NCI-H1694 (cell line): ENCODE results near the gene MMP24.
"Not testable (repeated sequence)": the region's sequence is repeated elsewhere in the genome, so short reads cannot be mapped to it uniquely, and the experiment has no call there.

Experiments
- DNase-seq: peaks from one replicate; lab custom pipeline; 2025; lab: John Stamatoyannopoulos, UW

The MMP24 gene

GRCh38 chr20:35311822-35312221, 85.3 kb downstream of the MMP24 start:
- DNase-seq, result no peak

GRCh38 chr20:35312318-35312717, 85.8 kb downstream of the MMP24 start:
- DNase-seq, result no peak

- DNase-seq, result no peak
Observed at GRCh38 chr20:35314816-35315631, 88.5 kb downstream of the MMP24 start.

- not testable (repeated sequence) for DNase-seq
Observed at GRCh38 chr20:35315632-35316020, 89.1 kb downstream of the MMP24 start.

GRCh38 chr20:35316086-35316485, 89.6 kb downstream of the MMP24 start:
- DNase-seq, result no peak

GRCh38 chr20:35317416-35318210, 91.1 kb downstream of the MMP24 start:
- DNase-seq, result no peak

DNA sequence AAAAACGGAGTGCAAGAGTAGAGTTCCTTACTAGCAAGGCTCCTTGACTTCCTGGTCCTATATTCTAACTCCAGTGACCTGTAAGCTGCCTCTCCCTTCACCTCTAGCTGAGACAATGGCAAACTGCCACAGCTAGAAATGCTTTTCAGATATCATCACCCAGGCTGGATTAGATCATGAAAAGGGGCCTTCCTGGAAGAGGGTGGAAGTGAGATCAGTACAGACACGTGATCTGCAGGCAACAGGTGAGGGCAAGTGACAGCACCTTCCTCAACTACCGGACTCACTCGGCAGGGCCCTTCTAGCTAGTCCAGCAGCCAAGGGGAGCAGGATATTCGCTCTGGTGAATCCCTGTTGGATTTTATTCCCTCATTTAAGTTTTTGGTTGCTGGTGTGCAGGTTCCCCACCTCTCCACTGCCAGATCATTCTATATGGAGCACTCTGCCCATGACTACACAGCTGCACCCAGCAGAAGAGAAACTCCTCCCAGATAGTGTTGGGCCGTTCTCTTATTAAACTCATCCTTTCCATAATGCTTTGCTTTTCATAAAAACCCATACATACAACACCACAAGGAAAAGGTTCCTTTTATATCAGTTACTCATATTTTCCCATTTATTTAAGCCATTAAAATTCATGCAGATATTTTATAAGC, 92.1 kb downstream of the MMP24 start:
- DNase-seq, result no peak

DNA sequence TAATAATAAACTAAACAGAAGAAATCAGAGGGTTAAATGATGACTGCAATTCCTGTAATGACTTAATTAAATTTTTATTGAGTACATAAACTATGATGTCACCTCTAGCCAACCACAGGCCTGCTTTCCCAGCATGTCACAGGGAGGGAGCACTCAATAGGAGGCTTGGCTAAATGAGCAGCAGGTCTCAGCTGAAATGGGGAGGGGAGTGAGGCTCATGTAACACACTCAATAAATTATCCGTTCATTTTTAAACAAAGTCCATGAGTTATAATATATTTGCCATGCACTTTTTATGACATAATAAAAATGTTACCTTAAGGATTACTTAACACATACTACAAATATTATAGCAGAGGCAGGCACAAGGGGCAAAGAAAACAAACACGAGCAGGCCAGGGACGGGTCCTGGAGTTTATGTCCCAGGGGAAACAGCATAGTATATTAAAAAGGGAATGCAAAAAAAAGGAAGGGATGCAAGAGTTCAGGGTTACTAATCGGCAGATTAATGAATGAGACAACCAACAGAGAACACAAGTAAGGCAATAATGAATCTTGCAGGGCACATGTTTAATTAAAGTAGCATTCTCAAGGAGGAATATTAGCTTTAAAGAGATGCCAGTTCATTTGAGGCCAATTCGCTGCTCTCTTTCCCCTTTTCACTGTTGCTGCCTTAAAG, 92.8 kb downstream of the MMP24 start:
- DNase-seq, result no peak

- DNase-seq, result no peak
Observed at GRCh38 chr20:35319871-35320197, 93.3 kb downstream of the MMP24 start.

- no peak for DNase-seq
Observed at GRCh38 chr20:35320396-35321126, 94.1 kb downstream of the MMP24 start.

GRCh38 chr20:35325401-35325800, 98.9 kb downstream of the MMP24 start:
- no peak for DNase-seq

DNA sequence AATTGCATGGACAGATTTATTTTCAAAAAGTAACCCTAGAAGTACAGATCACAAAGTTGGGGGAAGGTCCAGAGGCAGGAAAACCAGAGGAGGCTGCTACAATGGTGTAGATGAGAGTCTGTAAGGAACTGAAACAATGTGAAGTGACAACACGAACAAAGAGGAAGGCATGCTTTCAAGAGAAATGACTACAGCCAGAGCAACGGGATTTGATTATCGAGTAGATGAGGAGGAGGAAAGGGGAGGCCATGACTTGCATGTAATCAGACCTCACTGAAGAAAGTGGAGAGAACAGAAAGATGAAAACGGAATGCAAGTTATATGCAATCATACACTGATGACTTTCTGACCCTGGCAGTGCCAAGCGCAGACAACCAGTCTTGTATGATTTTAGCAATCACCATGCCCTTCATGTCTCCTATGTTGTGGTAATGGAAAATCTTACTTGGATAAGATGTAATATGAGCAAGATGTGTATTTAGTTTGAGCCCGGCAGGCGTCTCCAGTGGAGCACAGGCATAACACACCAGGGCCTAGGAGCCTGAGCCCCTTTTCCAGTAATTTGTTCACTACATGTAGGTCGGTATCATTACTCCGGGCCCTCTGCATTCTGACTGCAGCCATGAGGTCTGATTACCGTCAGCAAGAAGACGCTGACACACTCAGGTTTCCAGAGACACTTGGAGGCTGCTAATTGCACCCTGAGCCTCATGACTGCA, 99.7 kb downstream of the MMP24 start:
- DNase-seq, result no peak
